ENCODE data around the gene SDF2L1.

SDF2L1 gene

GRCh38 chr22:21624120-21624879 is 17.8 kb upstream of the SDF2L1 start:
- peak overlapping the region; percentile 57 for H3K27ac ChIP-seq
- TF ChIP-seq CTCF (conservative IDR thresholded peaks at IDR 0.05) = peak; percentile 51

GRCh38 chr22:21624880-21625791 is 17.0 kb upstream of the SDF2L1 start:
- H3K27ac ChIP-seq = peak overlapping the region; percentile 13; the same call in 1 of the 2 replicates
- TF ChIP-seq CTCF (conservative IDR thresholded peaks at IDR 0.05) = no peak

- H3K27ac ChIP-seq = peak overlapping the region; percentile 25
These were observed 15.9 kb upstream of the SDF2L1 start for GRCh38 chr22:21626073-21626734.

GRCh38 chr22:21626735-21627469 is 15.2 kb upstream of the SDF2L1 start:
- no peak for TF ChIP-seq CTCF (conservative IDR thresholded peaks at IDR 0.05)
- peak overlapping the region; percentile 25 for H3K27ac ChIP-seq

More at GRCh38 chr22:21626073-21626734, 15.9 kb upstream of the SDF2L1 start:
- TF ChIP-seq CTCF (conservative IDR thresholded peaks at IDR 0.05) = no peak

- peak overlapping the region; percentile 95 for H3K27ac ChIP-seq
- TF ChIP-seq CTCF (conservative IDR thresholded peaks at IDR 0.05) = no peak
These were observed 13.5 kb upstream of the SDF2L1 start for GRCh38 chr22:21628386-21629254.

All from VCaP (cell line).